Measurements from ENCODE around the gene RAET1G.

DNA sequence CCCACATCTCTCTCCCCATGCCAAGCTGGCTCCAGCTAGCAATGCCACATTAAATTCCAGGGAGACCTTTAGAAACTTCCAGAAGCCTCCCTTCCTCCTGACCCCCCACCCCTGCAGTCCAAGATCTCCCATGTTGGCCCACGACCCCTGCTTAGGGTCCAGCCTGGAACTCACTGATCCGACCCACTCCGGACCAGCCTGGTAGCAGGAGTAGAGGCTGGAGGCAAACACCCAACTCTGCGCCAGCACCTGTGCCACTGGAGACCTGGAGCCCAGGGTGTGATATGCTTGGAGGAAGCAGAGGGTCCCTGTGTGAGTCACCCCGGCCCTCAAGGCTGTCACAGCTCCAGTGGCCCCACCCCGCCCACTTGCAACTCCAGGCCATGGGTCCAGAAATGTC, 37.6 kb upstream of the RAET1G start:
- TF ChIP-seq, protein P1, sequence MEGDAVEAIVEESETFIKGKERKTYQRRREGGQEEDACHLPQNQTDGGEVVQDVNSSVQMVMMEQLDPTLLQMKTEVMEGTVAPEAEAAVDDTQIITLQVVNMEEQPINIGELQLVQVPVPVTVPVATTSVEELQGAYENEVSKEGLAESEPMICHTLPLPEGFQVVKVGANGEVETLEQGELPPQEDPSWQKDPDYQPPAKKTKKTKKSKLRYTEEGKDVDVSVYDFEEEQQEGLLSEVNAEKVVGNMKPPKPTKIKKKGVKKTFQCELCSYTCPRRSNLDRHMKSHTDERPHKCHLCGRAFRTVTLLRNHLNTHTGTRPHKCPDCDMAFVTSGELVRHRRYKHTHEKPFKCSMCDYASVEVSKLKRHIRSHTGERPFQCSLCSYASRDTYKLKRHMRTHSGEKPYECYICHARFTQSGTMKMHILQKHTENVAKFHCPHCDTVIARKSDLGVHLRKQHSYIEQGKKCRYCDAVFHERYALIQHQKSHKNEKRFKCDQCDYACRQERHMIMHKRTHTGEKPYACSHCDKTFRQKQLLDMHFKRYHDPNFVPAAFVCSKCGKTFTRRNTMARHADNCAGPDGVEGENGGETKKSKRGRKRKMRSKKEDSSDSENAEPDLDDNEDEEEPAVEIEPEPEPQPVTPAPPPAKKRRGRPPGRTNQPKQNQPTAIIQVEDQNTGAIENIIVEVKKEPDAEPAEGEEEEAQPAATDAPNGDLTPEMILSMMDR (IDR thresholded peaks at IDR 0.05): no peak
- TF ChIP-seq EZH2 (IDR thresholded peaks at IDR 0.05; ENCODE audit: borderline replicate concordance, insufficient read depth, low read depth, low read length, poor library complexity, severe bottlenecking): no peak

Data from B cell (primary cell).